ACC112 (cell line): ENCODE measurements around the gene FAM24A.
"Not testable (repeated sequence)": the region's sequence is repeated elsewhere in the genome, so short reads cannot be mapped to it uniquely, and the experiment has no call there.

ENCODE experiments used
- H2AFZ ChIP-seq: fragments of 200-600 bp; sonication (generic); one replicate; pipeline ENCODE4 v1.6.0; 2017; ENCODE audit warnings: antibody characterized with exemption, low read length; ENCODE audit not compliant: unreplicated experiment
- H3K27ac ChIP-seq: fragments of 200-600 bp; sonication (generic); 2 replicates; pipeline ENCODE4 v1.5.1; 2014; ENCODE audit warnings: low read depth, mild to moderate bottlenecking, antibody characterized with exemption, low read length, moderate library complexity
- H3K27me3 ChIP-seq: fragments of 200-600 bp; sonication (generic); 2 replicates; pipeline ENCODE4 v1.6.1; 2014; ENCODE audit warnings: mild to moderate bottlenecking, antibody characterized with exemption, low read length, moderate library complexity, mixed read lengths; ENCODE audit not compliant: insufficient read depth
- H3K36me3 ChIP-seq: fragments of 200-600 bp; sonication (generic); 2 replicates; pipeline ENCODE4 v1.6.1; 2016; ENCODE audit warnings: mild to moderate bottlenecking, antibody characterized with exemption, low read length, moderate library complexity, mixed read lengths; ENCODE audit not compliant: insufficient read depth
- H3K4me1 ChIP-seq: fragments of 200-600 bp; sonication (generic); one replicate; pipeline ENCODE4 v1.6.1; 2016; ENCODE audit warnings: low read length, mixed read lengths; ENCODE audit not compliant: insufficient read depth, unreplicated experiment, control insufficient read depth
- H3K4me3 ChIP-seq: fragments of 200-600 bp; sonication (generic); 2 replicates; pipeline ENCODE4 v1.5.1; 2014; ENCODE audit warnings: mild to moderate bottlenecking, low read depth, low read length
- H3K79me2 ChIP-seq: fragments of 200-600 bp; sonication (generic); one replicate; pipeline ENCODE4 v1.6.0; 2016; ENCODE audit warnings: low read length; ENCODE audit not compliant: control insufficient read depth, unreplicated experiment, insufficient read depth

FAM24A gene

GRCh38 chr10:122910310-122910709 lies at the start of gene FAM24A:
Gene FAM24A, plus strand, starts transcription at chr10:122910610. Its CDS starts 1,025 bp downstream, at chr10:122911635.
- no peaks in the 10 kb centered on the region for H3K4me1 ChIP-seq
- no peaks in the 10 kb centered on the region for H3K36me3 ChIP-seq
- no peak within 1 kb of the TSS for H3K4me3 ChIP-seq
- H3K27ac ChIP-seq, result no peak within 1 kb of the TSS
- peaks cover 20% of the 10 kb centered on the region; the same call in 1 of the 2 replicates for H3K27me3 ChIP-seq
- H3K79me2 ChIP-seq, result no peaks in the 10 kb centered on the region
- H2AFZ ChIP-seq, result no peak within 1 kb of the TSS

- peaks cover 81% of the 10 kb centered on the region for H3K79me2 ChIP-seq
- H2AFZ ChIP-seq, result peak overlapping the region; percentile 11
- H3K27ac ChIP-seq, result peak overlapping the region; percentile 94
- H3K4me1 ChIP-seq, result peaks cover 69% of the 10 kb centered on the region
- peak overlapping the region; percentile 43; the same call in 1 of the 2 replicates for H3K4me3 ChIP-seq
- H3K36me3 ChIP-seq, result peaks cover 9% of the 10 kb centered on the region; the same call in 1 of the 2 replicates
- H3K27me3 ChIP-seq, result no peaks in the 10 kb centered on the region
Observed at GRCh38 chr10:122861711-122862161, 48.7 kb upstream of the FAM24A start.

- no peak overlapping the region for H3K4me3 ChIP-seq
- peaks cover 72% of the 10 kb centered on the region for H3K79me2 ChIP-seq
- H3K27ac ChIP-seq, result peak overlapping the region; percentile 94
- no peaks in the 10 kb centered on the region for H3K27me3 ChIP-seq
- H3K36me3 ChIP-seq, result peaks cover 9% of the 10 kb centered on the region; the same call in 1 of the 2 replicates
- no peak overlapping the region for H2AFZ ChIP-seq
- peaks cover 61% of the 10 kb centered on the region for H3K4me1 ChIP-seq
Observed at GRCh38 chr10:122863216-122864193, 46.9 kb upstream of the FAM24A start.

- H2AFZ ChIP-seq, result no peak overlapping the region
- peak overlapping the region; percentile 94 for H3K27ac ChIP-seq
- H3K36me3 ChIP-seq, result peaks cover 5% of the 10 kb centered on the region; the same call in 1 of the 2 replicates
- peaks cover 60% of the 10 kb centered on the region for H3K4me1 ChIP-seq
- H3K79me2 ChIP-seq, result peaks cover 67% of the 10 kb centered on the region
- no peak overlapping the region for H3K4me3 ChIP-seq
- no peaks in the 10 kb centered on the region for H3K27me3 ChIP-seq
Observed at GRCh38 chr10:122864194-122864592, 46.2 kb upstream of the FAM24A start.

- no peak overlapping the region for H3K4me3 ChIP-seq
- H3K36me3 ChIP-seq, result peaks cover 5% of the 10 kb centered on the region; the same call in 1 of the 2 replicates
- peaks cover 60% of the 10 kb centered on the region for H3K79me2 ChIP-seq
- no peaks in the 10 kb centered on the region for H3K27me3 ChIP-seq
- H3K27ac ChIP-seq, result peak overlapping the region; percentile 94
- no peak overlapping the region for H2AFZ ChIP-seq
- peaks cover 53% of the 10 kb centered on the region for H3K4me1 ChIP-seq
Observed at GRCh38 chr10:122864901-122865300, 45.5 kb upstream of the FAM24A start.

- H3K27ac ChIP-seq, result peak overlapping the region; percentile 18; the same call in 1 of the 2 replicates
- not testable (repeated sequence) for H3K4me3 ChIP-seq, H2AFZ ChIP-seq, H3K36me3 ChIP-seq, H3K27me3 ChIP-seq
- H3K4me1 ChIP-seq, result peaks cover 33% of the 10 kb centered on the region
- H3K79me2 ChIP-seq, result peaks cover 48% of the 10 kb centered on the region
Observed at GRCh38 chr10:122866757-122867482, 43.5 kb upstream of the FAM24A start.

GRCh38 chr10:122868768-122869167 lies 41.6 kb upstream of the FAM24A start:
- not testable (repeated sequence) for H3K27me3 ChIP-seq, H3K27ac ChIP-seq, H2AFZ ChIP-seq, H3K4me3 ChIP-seq
- Histone ChIP-seq H3K79me2 (peaks cover 41% of the 10 kb centered on the region), H3K4me1 (peaks cover 18% of the 10 kb centered on the region), H3K36me3 (peaks cover 10% of the 10 kb centered on the region; the same call in 1 of the 2 replicates)

- not testable (repeated sequence) for H3K4me3 ChIP-seq, H3K27me3 ChIP-seq, H2AFZ ChIP-seq, H3K27ac ChIP-seq, H3K4me1 ChIP-seq
- peaks cover 13% of the 10 kb centered on the region for H3K36me3 ChIP-seq
- peaks cover 45% of the 10 kb centered on the region for H3K79me2 ChIP-seq
Observed at GRCh38 chr10:122871947-122872346, 38.5 kb upstream of the FAM24A start.

- Histone ChIP-seq H3K4me1 (peaks cover 17% of the 10 kb centered on the region), H3K4me3 (no peak overlapping the region), H3K79me2 (peaks cover 66% of the 10 kb centered on the region), H3K36me3 (peaks cover 13% of the 10 kb centered on the region), H2AFZ (no peak overlapping the region), H3K27me3 (no peaks in the 10 kb centered on the region), H3K27ac (no peak overlapping the region)
Observed at GRCh38 chr10:122875843-122876466, 34.5 kb upstream of the FAM24A start.

- H3K79me2 ChIP-seq, result peaks cover 66% of the 10 kb centered on the region
- H3K4me1 ChIP-seq, result peaks cover 17% of the 10 kb centered on the region
- H3K4me3 ChIP-seq, result no peak overlapping the region
- no peak overlapping the region for H2AFZ ChIP-seq
- no peak overlapping the region for H3K27ac ChIP-seq
- no peaks in the 10 kb centered on the region for H3K27me3 ChIP-seq
- peaks cover 13% of the 10 kb centered on the region for H3K36me3 ChIP-seq
Observed at GRCh38 chr10:122876467-122876855, 33.9 kb upstream of the FAM24A start.
